HG03571 (cell line): ENCODE results near the gene DRAP1.
"Not testable (repeated sequence)": the region's sequence is repeated elsewhere in the genome, so short reads cannot be mapped to it uniquely, and the experiment has no call there.

Source experiments
- ATAC-seq: cut with Tn5 transposase; IDR thresholded peaks from one replicate; pipeline ENCODE4 v1.9.1; 2021; ENCODE audit not compliant: unreplicated experiment

Gene DRAP1

GRCh38 chr11:65927904-65928397, 8.7 kb downstream of the DRAP1 start:
- no peak for ATAC-seq

DNA sequence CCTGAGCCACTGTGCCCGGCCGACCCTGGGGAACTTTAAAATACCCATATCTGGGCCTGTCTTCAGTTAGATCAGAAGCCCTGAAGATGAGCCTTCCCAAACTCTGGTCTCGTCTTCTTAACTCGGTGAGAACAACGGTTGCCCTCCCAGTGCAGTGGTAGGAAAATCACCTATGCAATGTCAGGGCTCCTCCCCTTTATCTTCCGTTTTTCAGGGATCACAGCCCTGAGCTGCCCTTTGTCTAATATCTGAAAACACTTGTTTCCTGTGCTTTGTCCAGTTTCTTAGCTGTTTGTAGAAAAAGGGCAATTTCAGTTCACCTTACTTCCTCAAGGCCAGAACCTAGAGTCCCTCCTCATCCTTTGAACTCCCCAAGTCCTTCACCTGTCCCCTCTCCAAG, 9.4 kb downstream of the DRAP1 start:
- no peak for ATAC-seq

- ATAC-seq: no peak
Observed at GRCh38 chr11:65931773-65932557, 12.7 kb downstream of the DRAP1 start.

- ATAC-seq: no peak
Observed at GRCh38 chr11:65932558-65932919, 13.3 kb downstream of the DRAP1 start.

DNA sequence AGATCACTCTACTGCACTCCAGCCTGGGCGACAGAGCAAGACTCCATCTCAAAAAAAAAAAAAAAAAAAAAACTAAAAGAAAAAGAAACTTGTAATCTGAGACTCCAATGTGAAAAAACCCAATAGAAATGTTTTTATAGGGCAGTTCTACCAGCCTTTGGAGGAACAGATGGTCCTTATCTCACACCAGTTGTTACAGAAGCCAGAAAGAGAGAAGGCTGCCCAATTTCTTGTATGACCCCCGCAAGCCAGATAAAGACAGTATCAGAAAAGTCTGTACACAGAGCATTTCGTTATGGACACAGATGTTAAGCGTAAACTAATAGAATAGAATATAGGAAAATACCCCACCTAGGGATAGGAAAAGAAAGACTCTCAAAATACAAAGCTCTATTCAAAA, 14.8 kb downstream of the DRAP1 start:
- ATAC-seq: no peak

DNA sequence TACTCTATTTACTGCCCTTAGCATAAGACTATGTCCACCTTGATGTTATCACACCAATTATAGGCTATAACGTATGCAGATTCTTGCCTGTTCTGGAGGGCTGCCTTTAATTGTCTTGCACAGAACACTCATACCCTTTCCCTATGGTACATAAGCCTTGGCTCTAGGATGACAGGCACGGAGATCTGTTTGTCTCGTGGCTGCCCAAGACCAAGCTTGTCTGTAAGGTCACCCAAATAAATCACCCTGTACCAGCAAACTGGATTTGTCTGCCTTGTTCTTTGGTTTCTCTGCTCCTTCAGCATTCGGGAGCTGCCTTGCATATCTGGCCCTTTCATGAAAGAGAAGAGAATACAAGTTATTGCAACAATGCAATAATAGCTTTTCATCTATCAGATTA, 18.5 kb downstream of the DRAP1 start:
- no peak for ATAC-seq

DNA sequence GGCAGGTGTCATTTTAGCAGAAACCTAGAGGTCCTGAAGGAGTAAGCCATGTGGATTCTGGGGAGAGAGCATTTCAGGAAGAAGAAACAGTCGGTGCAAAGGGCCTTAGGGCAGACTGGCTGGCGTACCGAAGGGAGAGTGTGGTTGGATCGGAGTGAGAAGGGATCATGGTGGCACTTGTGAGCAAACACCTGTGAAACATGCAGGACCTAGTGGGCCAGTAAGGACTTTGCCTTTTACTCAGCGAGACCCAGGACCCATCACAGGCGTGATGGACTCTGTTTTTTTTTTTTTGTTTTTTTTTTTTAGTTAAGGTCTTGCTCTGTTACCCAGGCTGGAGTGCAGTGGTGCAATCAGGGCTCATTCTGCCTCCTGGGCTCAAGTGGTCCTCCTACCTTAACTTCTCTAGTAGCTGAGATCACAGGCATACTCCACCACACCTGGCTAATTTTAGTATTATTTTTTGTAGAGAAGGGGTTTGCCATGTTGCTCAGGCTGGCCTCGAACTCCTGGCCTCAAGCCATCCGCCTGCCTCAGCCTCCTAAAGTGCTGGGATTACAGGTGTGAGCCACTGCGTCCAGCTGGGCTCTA, 22.6 kb downstream of the DRAP1 start:
- no peak for ATAC-seq

DNA sequence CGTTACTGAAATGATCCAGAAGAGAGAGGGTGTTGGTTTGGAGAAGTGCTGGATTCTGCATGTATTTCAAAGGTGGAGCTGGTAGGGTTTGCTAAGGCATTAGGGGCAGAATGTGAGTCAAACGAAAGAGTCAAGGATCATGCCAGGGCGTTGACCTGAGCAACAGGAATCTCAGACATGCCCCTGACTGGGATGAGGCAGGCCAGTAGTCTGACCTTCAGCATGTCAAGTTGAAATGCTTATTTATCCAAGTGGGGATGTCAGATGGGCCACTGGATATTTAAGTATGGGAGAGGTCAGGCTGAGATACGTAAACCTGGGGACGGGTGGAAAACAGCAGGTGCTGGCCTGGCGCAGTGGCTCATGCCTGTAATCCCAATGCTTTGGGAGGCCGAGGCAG, 23.3 kb downstream of the DRAP1 start:
- no peak for ATAC-seq

GRCh38 chr11:65944191-65944590, 25.0 kb downstream of the DRAP1 start:
- ATAC-seq: no peak

GRCh38 chr11:65944767-65945166, 25.5 kb downstream of the DRAP1 start:
- no peak for ATAC-seq

DNA sequence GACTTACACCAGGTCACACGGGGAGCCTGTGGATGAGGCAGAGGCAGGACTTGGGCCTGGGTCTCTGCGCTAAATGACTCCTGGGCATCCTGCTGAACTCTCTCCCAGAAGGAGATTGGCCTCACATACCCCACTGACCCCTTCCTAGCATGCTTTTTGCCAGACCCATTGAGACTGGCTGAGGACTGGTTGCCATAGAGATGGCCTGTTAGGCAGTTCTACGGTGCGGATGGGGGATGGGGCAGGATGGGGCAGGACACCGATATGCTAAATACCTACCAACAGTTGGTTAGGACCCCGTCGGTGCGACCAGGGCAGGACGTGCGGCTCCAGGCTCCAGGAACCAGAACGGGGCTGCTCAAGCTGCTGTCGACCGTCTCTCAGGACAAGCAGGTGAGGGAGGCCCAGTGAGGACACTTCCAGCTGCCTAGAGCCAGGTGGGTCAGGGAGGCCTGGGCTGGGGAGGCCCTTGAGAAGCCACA, 26.2 kb downstream of the DRAP1 start, which contains the start of gene TSGA10IP:
TSGA10IP (plus strand) TSS at position 51 of the 482 bp plus-strand sequence; CDS start at position 247, 196 bp downstream.
- no peak for ATAC-seq

DNA sequence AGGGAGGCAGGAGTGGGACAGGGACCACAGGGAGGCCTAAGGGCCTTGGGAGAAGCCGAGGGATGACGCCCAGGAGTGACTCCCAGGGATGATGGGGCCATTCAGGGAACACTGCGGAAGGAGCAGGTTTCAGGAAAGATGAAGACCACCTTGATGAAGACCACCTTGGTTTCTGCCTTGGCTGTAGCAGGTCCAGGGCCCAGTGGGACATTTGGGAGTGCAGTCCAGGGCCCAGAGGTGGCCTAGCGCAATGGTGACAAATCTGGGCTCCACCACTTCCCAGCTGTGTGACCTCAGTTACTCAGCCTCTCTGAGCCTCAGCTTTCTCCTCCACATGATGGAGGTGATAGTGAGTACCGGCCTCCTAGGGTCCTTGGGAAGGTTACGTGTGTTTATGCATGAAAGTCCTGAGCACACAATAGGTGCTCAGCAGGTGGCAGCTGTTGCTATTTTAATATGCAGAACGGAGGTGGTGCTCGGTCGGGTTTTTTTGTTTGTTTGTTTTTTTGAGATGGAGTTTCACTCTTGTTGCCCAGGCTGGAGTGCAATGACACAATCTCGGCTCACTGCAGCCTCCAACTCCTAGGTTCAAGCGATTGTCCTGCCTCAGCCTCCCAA, 26.8 kb downstream of the DRAP1 start:
- ATAC-seq: no peak

DNA sequence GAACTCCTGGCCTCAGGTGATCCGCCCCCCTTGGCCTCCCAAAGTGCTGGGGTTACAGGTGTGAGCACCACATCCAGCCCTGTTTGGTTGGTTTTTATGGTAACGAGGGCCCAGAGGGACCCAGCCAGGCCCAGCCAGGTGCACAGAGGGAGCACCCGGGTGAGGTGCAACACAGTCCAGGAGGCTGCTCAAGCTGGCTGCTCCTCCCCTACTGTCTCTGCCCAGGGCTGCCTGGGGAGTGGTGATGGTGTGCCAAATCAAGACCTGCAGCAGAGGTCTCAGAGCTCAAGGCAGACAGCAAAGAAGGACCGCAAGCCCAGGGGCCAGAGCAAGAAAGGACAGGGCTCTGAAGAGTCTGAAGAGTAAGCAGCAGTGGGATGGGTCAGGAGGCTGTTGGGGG, 27.4 kb downstream of the DRAP1 start:
- no peak for ATAC-seq

GRCh38 chr11:65947133-65947532, 27.9 kb downstream of the DRAP1 start:
- ATAC-seq: no peak

DNA sequence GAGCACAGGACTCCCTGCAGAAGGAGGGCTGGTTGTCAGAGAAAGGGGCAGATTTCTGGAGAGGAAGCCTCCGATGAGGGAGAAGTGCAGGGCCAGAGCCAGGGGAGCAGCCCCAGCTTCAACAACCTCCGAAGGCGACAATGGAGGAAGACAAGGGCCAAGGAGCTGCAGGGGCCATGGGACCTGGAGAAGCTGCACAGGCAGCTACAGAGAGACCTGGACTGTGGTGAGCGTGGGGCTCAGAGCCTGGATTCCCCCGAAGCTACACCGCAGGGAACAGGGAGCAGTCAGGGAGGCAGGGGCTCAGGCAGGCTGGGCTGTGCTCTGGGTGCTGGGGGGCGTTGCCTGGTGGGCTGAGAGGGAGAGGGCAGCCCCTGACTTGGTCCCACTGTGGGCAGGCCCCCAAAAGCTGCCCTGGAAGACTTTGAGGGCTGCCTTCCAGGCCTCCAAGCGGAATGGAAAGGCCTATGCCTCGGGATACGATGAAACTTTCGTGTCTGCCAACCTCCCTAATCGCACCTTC, 28.4 kb downstream of the DRAP1 start:
- no peak for ATAC-seq

- not testable (repeated sequence) for ATAC-seq
Observed at GRCh38 chr11:65950711-65951110, 31.5 kb downstream of the DRAP1 start.

GRCh38 chr11:65951641-65952040, 32.4 kb downstream of the DRAP1 start:
- ATAC-seq: not testable (repeated sequence)

DNA sequence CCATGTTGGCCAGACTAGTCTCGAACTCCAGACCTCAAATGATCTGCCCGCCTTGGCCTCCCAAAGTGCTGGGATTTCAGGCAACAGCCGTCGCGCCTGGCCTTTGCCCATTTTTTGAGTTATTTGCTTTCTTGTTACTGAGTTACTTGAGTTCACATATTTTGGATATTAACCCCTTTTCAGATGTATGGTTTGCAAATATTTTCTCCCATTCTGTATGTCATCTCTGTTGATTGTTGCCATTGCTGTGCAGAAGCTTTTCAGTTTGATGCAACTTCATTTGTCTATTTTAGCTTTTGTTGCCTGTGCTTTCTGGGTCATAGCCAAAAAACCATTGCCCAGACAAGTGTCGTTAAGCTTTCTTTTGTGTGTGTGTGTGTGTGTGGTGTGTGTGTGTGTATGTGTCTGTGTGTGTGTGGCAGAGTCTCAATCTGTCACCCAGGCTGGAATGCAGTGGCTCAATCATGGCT, 32.9 kb downstream of the DRAP1 start:
- no peak for ATAC-seq

- ATAC-seq: no peak
Observed at GRCh38 chr11:65953471-65953870, 34.2 kb downstream of the DRAP1 start.

DNA sequence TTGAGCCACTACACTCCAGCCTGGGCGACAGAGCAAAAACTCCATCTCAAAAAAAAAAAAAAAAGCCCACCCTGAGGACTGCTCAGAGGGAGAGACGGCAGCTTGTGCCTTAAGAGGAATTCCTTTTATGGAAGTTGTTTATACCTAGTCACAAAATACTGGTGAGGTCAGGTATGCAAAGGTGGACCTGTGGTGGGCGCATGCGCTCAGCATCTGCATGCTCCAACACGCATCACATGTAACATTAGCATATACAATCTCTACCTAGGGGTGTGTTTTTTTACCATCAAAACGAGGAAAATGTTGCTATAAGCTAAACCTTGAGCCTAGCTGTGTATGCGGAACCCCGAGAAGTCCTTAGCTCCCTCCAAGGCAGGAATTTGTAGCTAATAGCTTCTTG, 35.5 kb downstream of the DRAP1 start:
- ATAC-seq: no peak

DNA sequence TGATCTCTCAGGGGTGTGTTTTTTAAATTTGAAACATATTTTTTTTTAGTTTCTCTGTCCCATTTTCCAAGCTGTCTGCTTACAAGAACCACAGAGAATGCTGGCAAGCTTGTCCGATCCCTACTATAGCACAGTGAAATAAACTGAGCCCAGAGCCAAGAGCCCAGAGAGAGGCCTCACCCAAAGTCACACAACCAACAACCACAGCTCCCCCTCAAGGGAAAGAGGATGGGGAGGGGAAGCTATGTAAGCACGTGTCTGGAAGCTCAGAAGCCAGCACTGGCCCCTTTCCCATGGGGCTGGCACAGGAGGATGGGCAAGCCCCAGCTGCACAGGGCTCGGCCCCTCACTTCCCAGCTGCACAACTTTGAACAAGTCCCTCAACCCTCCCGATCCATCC, 39.1 kb downstream of the DRAP1 start:
- no peak for ATAC-seq
